Activated CD4-positive, alpha-beta T cell treated with anti-CD3 and anti-CD28 coated beads, Interleukin-2, amount 50 U/mL, for 48 hours (primary cell): Measurements from ENCODE around the gene SAP30L.

Experiments used
- DNase-seq, 2 experiments: peaks; one replicate each; pipeline ENCODE4 v3.0.0-alpha.2; 2020

The SAP30L gene

GRCh38 chr5:154421868-154422267, 23.9 kb upstream of the SAP30L start:
- DNase-seq, result no peak

GRCh38 chr5:154422298-154422697, 23.5 kb upstream of the SAP30L start:
- DNase-seq, result no peak

- no peak for DNase-seq
Measured at GRCh38 chr5:154428208-154428607, 17.6 kb upstream of the SAP30L start.

GRCh38 chr5:154429341-154429740, 16.5 kb upstream of the SAP30L start:
- no peak for DNase-seq

- DNase-seq, result no peak
Measured at GRCh38 chr5:154430466-154430865, 15.3 kb upstream of the SAP30L start.

GRCh38 chr5:154430961-154431630, 14.7 kb upstream of the SAP30L start:
- no peak for DNase-seq

GRCh38 chr5:154435226-154435625, 10.6 kb upstream of the SAP30L start:
- DNase-seq, result no peak

GRCh38 chr5:154437281-154437965, 8.4 kb upstream of the SAP30L start:
- DNase-seq, result no peak

GRCh38 chr5:154440540-154440939, 5.3 kb upstream of the SAP30L start:
- no peak for DNase-seq

GRCh38 chr5:154442801-154443200, 3.0 kb upstream of the SAP30L start:
- no peak for DNase-seq

- DNase-seq, result peak; percentile 11 to 35
Measured at GRCh38 chr5:154444556-154445421, 1.0 kb upstream of the SAP30L start.

GRCh38 chr5:154446195-154447088, 645 bp downstream of the SAP30L start:
- peak; percentile 53 to 62 for DNase-seq

GRCh38 chr5:154447089-154447725, 1.4 kb downstream of the SAP30L start:
- DNase-seq, result peak in 1 of 2 experiments; percentile 6

GRCh38 chr5:154449786-154450185, 4.0 kb downstream of the SAP30L start:
- no peak for DNase-seq

- DNase-seq, result no peak
Measured at GRCh38 chr5:154451957-154452356, 6.2 kb downstream of the SAP30L start.

GRCh38 chr5:154455585-154455984, 9.8 kb downstream of the SAP30L start:
- no peak for DNase-seq

- DNase-seq, result no peak
Measured at GRCh38 chr5:154456540-154456939, 10.7 kb downstream of the SAP30L start.

GRCh38 chr5:154459015-154459414, 13.2 kb downstream of the SAP30L start:
- no peak for DNase-seq

GRCh38 chr5:154460172-154460571, 14.4 kb downstream of the SAP30L start:
- DNase-seq, result no peak

- DNase-seq, result no peak
Measured at GRCh38 chr5:154461531-154461930, 15.7 kb downstream of the SAP30L start.

GRCh38 chr5:154464438-154464837, 18.6 kb downstream of the SAP30L start:
- DNase-seq, result no peak

- no peak for DNase-seq
Measured at GRCh38 chr5:154465169-154465568, 19.4 kb downstream of the SAP30L start.
